Epithelial cell of proximal tubule (primary cell): ENCODE results near the gene GALNT1. TPM values are rescaled to one million over a fixed set of nuclear protein-coding genes. Genes with fewer than 3 reads are reported as not detected.

Experiments used
- DNase-seq: peaks from one replicate; pipeline ENCODE4 v3.0.0-alpha.2; 2011; ENCODE audit warnings: low read depth
- H3K4me3 ChIP-seq: 2 replicates; pipeline ENCODE4 v1.5.1; 2011; ENCODE audit warnings: low read depth, mild to moderate bottlenecking, low read length
- CTCF ChIP-seq: conservative IDR thresholded peaks from 2 replicates; pipeline ENCODE4 v1.5.1; 2012; ENCODE audit warnings: low read depth, mild to moderate bottlenecking, low read length
- total RNA-seq: library from RNA; depleted of rRNA; stranded (reverse); fragments of >200 nt; gene quantifications from 2 replicates; pipeline ENCODE4 v1.2.3, GENCODE V29; 2015

Gene GALNT1
- total RNA-seq, 1 donor from 2014 or later: 49.5 TPM

GRCh38 chr18:35593859-35594258 lies 12.3 kb downstream of the GALNT1 start:
- DNase-seq: no peak
- no peak overlapping the region for H3K4me3 ChIP-seq
- TF ChIP-seq CTCF: no peak

DNA sequence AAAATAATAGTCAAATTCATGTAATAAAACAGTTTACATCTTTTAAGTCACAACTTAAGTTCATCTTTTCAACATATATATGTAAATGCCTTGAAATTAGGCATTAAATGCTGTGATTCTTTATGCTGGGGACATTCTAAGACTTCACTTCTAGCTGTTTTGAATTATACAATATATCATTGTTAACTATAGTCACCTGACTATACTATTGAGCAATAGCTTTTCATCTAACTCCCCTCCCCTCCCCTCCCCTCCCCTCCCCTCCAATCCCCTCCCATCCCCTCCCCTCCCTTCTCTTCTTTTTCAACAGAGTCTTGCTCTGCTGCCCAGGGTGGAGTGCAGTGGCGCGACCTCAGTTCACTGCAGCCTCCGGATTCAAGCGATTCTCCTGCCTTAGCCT lies 16.2 kb downstream of the GALNT1 start:
- DNase-seq: no peak
- TF ChIP-seq CTCF: no peak
- no peak overlapping the region for H3K4me3 ChIP-seq

DNA sequence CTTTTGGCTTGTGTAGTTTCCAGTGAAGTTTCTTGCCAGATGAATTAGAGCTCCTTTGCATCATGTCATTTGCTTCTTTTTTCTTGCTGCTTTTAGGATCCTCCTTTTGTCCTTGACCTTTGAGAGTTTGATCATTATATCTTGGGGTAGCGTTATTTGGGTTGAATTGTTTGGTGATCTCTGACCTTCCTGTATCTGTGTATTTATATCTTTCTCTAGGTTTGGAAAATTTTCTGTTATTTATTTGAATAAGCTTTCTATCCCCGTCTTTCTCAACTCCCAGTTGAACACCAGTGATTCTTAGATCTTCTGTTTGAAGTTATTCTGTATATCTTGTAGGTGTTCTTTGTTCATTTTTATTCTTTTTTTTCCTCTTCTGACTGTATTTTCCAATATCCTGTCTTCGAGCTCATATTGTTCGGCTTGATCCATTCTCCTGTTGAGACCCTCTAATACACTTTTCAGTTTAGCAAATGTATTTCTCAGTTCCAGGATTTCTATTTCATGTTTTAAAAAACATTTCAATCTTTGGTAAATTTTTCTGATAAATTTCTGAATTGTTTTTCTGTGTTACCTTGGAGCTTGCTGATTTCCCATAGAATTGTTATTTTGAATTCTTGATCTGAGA lies 20.8 kb downstream of the GALNT1 start:
- H3K4me3 ChIP-seq: no peak overlapping the region
- TF ChIP-seq CTCF: no peak
- no peak for DNase-seq

GRCh38 chr18:35603008-35603407 lies 21.5 kb downstream of the GALNT1 start:
- no peak for DNase-seq
- TF ChIP-seq CTCF: no peak
- H3K4me3 ChIP-seq: no peak overlapping the region

GRCh38 chr18:35603528-35603927 lies 22.0 kb downstream of the GALNT1 start:
- TF ChIP-seq CTCF: no peak
- H3K4me3 ChIP-seq: no peak overlapping the region
- DNase-seq: no peak

DNA sequence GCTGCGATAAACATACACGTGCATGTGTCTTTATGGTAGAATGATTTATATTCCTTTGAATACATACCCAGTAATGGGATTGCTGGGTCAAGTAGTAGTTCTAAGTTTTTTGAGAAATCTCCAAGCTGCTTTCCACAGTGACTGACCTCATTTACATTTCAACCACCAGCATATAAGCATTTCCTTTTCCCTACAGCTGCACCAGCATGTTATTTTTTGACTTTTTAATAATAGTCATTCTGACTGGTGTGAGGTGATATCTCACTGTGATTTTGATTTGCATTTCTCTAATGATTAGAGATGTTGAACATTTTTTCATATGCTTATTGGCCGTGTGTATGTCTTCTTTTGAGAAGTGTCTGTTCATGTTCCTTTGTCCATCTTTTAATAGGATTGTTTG lies 22.8 kb downstream of the GALNT1 start:
- no peak for TF ChIP-seq CTCF
- H3K4me3 ChIP-seq: no peak overlapping the region
- no peak for DNase-seq

- DNase-seq: no peak
- TF ChIP-seq CTCF: no peak
Measured at GRCh38 chr18:35605686-35606417, 24.3 kb downstream of the GALNT1 start.

More at GRCh38 chr18:35605686-35606417, 24.3 kb downstream of the GALNT1 start:
- H3K4me3 ChIP-seq: no peak overlapping the region
